Measurements from ENCODE around the gene RFPL2. TPM values are rescaled to one million over a fixed set of nuclear protein-coding genes. Genes with fewer than 3 reads are reported as not detected.

Gene RFPL2
- total RNA-seq, 4 donors from 2014 or later = 0.17 TPM; not detected in 3

DNA sequence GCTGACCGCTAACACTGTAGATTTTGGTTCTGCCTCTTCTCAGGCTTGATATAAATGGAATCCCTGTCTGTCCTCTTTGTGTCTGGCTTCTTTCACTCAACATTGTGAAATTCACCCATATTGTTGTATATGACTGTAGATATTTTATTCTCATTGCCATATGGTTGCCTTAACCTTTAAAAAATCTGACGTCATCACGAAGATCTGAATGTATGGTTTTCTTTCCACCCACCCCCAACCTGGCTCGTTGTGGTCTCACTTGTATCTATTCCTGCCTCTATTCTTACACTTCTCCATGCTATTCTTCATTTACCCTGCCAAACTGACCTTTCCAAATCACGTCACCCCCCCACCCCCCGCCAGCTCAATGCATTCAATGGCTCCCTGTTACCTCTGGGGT, 23.8 kb downstream of the RFPL2 start:
- 80 to 85% methylated on average over 6 of the region's 6 CpGs for WGBS, 2 donors
- TF ChIP-seq, protein P1, sequence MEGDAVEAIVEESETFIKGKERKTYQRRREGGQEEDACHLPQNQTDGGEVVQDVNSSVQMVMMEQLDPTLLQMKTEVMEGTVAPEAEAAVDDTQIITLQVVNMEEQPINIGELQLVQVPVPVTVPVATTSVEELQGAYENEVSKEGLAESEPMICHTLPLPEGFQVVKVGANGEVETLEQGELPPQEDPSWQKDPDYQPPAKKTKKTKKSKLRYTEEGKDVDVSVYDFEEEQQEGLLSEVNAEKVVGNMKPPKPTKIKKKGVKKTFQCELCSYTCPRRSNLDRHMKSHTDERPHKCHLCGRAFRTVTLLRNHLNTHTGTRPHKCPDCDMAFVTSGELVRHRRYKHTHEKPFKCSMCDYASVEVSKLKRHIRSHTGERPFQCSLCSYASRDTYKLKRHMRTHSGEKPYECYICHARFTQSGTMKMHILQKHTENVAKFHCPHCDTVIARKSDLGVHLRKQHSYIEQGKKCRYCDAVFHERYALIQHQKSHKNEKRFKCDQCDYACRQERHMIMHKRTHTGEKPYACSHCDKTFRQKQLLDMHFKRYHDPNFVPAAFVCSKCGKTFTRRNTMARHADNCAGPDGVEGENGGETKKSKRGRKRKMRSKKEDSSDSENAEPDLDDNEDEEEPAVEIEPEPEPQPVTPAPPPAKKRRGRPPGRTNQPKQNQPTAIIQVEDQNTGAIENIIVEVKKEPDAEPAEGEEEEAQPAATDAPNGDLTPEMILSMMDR (IDR thresholded peaks at IDR 0.05) = no peak
- TF ChIP-seq POLR2A (IDR thresholded peaks at IDR 0.05) = no peak
- intact Hi-C loops (cut with DNase I; ENCODE audit: low total_unique reads) = no loop called here
- H3K4me3 ChIP-seq (ENCODE audit: low read depth, poor library complexity, severe bottlenecking) = no peak overlapping the region
- no peak for DNase-seq (ENCODE audit: low spot score in 2 of 2)

DNA sequence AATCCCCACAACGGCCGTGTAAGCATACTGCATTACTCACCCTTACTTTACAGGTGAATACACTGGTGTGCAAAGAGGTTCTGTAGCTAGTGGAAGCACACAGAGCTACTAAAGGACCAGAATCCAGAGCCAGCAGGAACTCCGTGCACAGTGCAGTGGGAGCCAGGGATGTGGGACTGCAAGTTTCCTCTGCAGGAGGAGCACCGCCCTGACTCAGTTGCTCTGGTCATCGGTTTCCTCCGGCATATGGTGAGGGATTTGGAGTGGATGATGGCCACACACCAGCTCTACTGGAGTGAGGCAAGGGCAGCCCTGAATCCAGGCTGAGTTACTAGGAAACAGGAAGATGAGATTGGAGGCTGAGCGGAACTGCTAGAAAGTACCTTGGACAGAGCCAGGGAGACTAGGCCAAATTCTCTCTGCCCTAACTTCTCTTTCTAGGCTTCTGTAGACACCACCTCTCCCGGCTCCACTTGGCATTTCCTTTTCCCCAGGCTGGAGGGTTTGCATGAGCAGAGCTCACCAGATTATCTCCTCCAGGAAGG, 27.6 kb downstream of the RFPL2 start:
- WGBS, 2 donors = 85 to 91% methylated on average over 8 of the region's 8 CpGs
- H3K4me3 ChIP-seq (ENCODE audit: low read depth, poor library complexity, severe bottlenecking) = no peak overlapping the region
- no peak for DNase-seq (ENCODE audit: low spot score in 2 of 2)
- intact Hi-C loops (cut with DNase I; ENCODE audit: low total_unique reads) = no loop called here
- no peak for TF ChIP-seq POLR2A (IDR thresholded peaks at IDR 0.05)
- TF ChIP-seq, protein P1 (IDR thresholded peaks at IDR 0.05) = no peak

DNA sequence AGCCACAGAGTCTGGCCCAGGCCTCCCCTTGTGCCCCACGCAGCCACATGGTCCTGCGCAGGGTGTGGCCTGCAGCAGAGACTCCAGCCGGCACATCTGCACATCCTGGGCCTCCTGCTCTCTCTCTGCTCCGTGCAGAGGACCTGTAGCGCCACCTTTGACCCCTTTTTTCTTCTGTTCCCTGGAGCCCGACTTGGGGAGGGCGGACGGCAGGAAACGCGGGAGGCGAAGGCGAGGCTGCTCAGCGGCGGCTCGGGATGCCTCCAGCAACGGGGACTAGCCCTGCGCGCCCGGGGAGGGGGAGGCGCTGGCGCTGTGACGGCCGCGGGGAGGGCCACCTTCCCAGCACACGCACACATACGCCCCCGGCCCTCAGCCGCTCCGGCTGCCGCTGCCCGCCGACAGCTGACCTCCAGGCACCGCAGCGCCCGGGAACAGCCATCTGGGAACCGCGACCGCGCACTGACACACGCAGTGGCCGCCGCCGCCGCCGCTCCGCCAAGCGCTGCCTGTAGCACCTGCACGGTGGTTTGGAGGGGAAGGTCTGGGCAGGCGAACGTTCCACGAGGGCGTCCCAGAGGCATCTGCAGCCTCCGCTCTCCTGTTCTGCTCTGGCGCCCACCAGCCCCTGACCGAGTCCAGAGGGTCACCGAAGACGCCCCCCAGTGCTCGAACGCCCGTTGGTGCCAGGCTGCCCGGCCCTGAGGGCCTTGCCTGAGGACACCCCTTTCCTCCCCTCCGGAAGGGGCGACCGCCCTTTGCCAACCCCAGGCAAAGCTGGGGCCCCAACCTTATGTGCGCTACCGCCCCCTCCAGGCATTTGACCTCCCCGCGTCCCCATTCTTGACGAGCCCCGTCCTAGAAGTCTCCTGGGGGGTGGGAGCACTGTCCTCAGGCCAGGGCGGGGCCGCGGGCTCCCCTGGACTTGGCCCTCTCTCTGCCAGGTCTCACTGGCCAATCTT, 28.9 kb downstream of the RFPL2 start:
- TF ChIP-seq POLR2A (IDR thresholded peaks at IDR 0.05) = no peak
- TF ChIP-seq, protein P1 (IDR thresholded peaks at IDR 0.05) = no peak
- 8 to 13% methylated on average over 36 to 60 of the region's 73 CpGs for WGBS, 2 donors
- H3K4me3 ChIP-seq (ENCODE audit: low read depth, poor library complexity, severe bottlenecking) = no peak overlapping the region
- intact Hi-C loops (cut with DNase I; ENCODE audit: low total_unique reads) = no loop called here
- no peak for DNase-seq (ENCODE audit: low spot score in 2 of 2)

DNA sequence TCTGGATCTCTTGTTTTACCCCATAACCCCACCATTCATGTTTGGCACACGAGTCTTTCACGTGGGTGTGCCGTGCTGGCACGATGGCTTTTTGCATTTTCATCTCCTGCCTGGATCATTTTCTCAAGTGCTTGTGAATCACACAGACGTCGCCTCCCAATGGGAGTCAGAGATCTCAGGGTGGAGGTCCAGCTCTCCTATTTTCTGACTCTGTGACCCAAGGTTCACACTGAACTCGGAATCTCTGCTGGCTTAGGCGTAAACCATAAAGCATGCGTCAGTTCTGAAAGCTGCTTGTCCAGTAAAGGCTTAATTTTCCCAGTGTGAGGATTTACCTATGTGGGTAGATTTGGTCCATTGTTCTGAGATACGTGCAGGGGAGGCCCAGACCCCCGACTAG, 29.8 kb downstream of the RFPL2 start:
- no peak overlapping the region for H3K4me3 ChIP-seq (ENCODE audit: low read depth, poor library complexity, severe bottlenecking)
- intact Hi-C loops (cut with DNase I; ENCODE audit: low total_unique reads) = no loop called here
- WGBS, 2 donors = 58 to 80% methylated on average over 11 of the region's 11 CpGs
- no peak for TF ChIP-seq POLR2A (IDR thresholded peaks at IDR 0.05)
- TF ChIP-seq, protein P1 (IDR thresholded peaks at IDR 0.05) = no peak
- no peak for DNase-seq (ENCODE audit: low spot score in 2 of 2)

DNA sequence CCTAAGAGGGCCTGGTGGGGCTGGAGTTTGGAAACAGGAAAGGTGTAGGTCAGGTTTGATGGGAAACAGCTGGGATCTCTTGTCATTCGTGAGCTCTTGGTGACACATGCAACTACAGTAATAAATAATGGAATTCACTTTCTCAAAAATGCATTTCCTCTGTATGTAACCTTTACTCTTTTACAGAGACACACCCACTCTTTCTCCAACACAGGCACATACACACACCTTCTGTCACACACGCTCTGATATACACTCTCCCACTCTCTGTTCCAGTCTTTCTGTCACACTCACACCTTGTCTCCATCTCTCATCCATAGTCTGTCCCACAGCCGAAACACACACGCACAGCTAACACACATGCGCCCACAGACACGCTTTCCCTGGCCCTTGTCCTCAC, 39.2 kb downstream of the RFPL2 start:
- H3K4me3 ChIP-seq (ENCODE audit: low read depth, poor library complexity, severe bottlenecking) = no peak overlapping the region
- no peak for DNase-seq (ENCODE audit: low spot score in 2 of 2)
- 69 to 76% methylated on average over 6 of the region's 6 CpGs for WGBS, 2 donors
- intact Hi-C loops (cut with DNase I; ENCODE audit: low total_unique reads) = no loop called here
- TF ChIP-seq POLR2A (IDR thresholded peaks at IDR 0.05) = no peak
- TF ChIP-seq, protein P1 (IDR thresholded peaks at IDR 0.05) = no peak

All from lower leg skin (tissue), 4 donors.